ENCODE measurements around the gene APBB1IP.
"Not testable (repeated sequence)": the region's sequence is repeated elsewhere in the genome, so short reads cannot be mapped to it uniquely, and the experiment has no call there.

Gene APBB1IP

DNA sequence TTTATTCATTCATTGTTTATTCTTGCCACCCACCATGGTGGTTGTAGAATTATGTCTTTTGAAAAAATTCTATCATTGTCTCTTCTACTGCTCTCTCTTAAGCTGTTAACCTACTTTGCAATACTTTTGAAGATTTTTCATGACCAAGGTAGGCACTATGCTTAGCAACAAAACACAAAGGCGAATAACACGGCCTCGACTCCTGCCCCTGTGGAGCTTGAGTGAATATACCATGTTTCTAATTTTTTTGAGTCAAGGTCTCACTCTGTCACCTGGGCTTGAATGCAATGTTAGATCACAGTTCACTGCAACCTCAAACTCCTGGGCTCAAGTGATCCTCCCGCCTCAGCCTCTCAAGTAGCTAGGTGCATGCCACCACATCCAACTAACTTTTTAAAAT lies 39.4 kb downstream of the APBB1IP start:
- DNase-seq (ENCODE audit: low spot score): no peak

GRCh38 chr10:26478061-26478460 lies 39.9 kb downstream of the APBB1IP start:
- DNase-seq (ENCODE audit: low spot score): no peak

- no peak for DNase-seq (ENCODE audit: low spot score)
Observed at GRCh38 chr10:26479766-26480492, 41.8 kb downstream of the APBB1IP start.

GRCh38 chr10:26481315-26481692 lies 43.2 kb downstream of the APBB1IP start:
- no peak for DNase-seq (ENCODE audit: low spot score)

- no peak for DNase-seq (ENCODE audit: low spot score)
Observed at GRCh38 chr10:26481914-26482550, 43.9 kb downstream of the APBB1IP start.

DNA sequence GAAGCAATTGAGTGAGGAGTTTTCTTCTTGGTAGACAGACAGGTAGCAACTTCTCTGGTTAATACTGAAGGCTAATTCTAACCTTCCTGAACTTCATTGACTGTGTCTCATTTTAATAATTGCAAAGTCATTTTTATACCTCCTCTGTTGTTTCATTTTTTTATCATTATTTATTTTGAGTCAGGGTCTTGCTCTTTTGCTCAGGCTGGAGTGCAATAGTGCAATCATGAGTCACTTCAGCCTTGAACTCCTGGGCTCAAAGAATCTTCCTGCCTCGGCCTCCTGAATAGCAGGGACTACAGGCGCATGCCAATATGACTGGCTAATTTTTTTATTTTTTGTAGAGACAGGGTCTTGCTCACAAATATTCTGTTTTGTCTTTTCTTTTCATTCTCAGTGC lies 45.4 kb downstream of the APBB1IP start:
- no peak for DNase-seq (ENCODE audit: low spot score)

GRCh38 chr10:26485150-26485941 lies 47.2 kb downstream of the APBB1IP start:
- peak; percentile 29 for DNase-seq (ENCODE audit: low spot score)

DNA sequence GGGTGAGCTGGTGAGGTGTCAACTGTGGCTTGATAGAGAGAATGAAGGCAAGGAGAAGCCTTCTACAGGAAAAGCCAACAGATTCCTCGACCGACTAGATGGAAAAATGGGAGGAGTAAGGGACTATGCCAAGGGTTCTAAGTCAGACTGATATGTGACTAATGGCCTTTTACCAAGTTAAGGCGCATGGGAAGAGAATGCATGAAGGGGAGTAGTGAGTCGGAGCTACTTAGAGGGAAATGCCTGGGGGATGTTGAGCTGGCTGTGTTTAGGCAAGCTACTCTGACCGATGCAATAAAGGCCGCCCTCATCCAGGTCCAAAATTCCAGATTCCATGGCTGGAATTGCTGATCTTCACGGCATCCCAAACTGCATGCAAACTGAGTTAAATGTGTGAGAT lies 48.2 kb downstream of the APBB1IP start:
- peak; percentile 65 for DNase-seq (ENCODE audit: low spot score)

DNA sequence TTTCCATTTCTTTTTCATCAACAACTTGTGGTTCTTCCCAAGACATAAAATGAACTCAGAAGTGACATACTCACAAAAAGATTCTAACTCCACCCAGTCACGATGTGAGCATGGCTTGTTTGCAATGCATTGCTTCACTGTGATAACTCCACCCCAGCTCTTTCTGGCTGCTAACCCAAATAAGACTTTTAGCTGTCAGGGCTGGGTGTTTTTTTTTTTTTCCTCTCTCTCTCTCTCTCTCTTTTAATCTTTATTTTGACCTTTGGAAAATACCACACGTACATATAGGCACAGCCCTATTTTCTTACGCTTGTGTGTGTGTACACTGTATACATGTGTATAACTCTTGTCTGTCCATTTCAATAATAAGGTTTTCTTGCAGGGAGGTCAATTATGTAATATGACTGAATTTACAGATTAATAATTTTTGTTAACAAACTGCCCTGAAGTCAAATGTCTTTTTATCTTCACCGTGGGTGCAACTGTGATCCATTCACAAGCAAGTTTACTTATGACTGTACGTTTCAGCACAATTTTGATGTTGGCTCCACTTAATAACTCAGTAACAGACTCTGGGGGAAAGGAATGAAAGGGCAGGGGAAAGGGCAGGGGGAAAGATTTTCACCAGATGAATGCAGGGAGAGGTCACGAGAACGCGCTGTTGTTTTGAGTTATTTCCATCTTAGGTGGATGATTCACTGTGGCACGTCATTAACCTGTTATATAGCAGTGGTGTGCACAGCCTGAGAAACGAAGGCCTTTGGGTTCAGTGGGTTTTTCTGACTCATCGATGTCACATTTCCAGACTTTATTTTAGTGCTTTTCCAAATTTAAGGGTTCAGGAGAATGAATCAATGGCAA lies 49.1 kb downstream of the APBB1IP start:
- DNase-seq (ENCODE audit: low spot score): peak; percentile 69

DNA sequence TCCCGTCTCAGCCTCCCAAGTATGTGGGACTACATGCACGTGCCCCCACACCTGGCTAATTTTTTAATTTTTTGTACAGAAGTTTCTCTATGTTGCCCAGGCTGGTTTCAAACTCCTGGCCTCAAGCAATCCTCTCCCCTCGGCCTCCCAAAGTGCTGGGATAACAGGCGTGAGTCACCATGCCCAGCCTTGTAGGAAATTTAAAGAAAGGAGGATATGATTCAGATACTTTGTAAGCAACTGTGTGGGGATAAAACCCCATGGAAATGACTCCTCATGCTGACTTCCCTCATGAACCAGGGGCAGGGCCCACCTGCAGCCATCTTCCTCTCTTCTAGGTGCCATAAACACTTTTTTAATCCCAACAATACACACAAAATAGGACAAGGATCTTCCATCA lies 50.2 kb downstream of the APBB1IP start:
- DNase-seq (ENCODE audit: low spot score): no peak

DNA sequence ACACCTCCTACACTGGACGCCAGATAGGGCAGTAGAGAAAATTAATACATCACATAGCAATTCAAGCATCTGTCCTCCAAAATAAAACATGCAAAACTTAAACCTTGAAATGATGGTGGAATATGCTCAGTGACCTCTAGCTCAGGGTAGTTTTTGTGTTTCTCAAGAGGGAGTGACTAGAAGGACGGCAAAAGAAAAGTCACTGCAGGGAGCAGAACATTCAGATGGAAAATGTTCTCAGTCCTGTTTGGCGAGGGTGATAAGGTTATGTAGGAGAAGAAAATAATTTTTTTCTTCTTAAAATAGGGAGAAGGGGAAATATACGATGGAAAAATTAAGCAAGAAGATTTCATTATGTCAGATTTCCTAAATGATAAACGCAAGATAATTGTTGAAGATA lies 50.9 kb downstream of the APBB1IP start:
- DNase-seq (ENCODE audit: low spot score): no peak

GRCh38 chr10:26490367-26490766 lies 52.2 kb downstream of the APBB1IP start:
- DNase-seq (ENCODE audit: low spot score): not testable (repeated sequence)

GRCh38 chr10:26491276-26491675 lies 53.1 kb downstream of the APBB1IP start:
- no peak for DNase-seq (ENCODE audit: low spot score)

GRCh38 chr10:26491934-26492333 lies 53.8 kb downstream of the APBB1IP start:
- DNase-seq (ENCODE audit: low spot score): peak; percentile 26

GRCh38 chr10:26492725-26493124 lies 54.6 kb downstream of the APBB1IP start:
- not testable (repeated sequence) for DNase-seq (ENCODE audit: low spot score)

GRCh38 chr10:26494018-26494417 lies 55.9 kb downstream of the APBB1IP start:
- DNase-seq (ENCODE audit: low spot score): no peak

GRCh38 chr10:26499426-26499825 lies 61.3 kb downstream of the APBB1IP start:
- no peak for DNase-seq (ENCODE audit: low spot score)

DNA sequence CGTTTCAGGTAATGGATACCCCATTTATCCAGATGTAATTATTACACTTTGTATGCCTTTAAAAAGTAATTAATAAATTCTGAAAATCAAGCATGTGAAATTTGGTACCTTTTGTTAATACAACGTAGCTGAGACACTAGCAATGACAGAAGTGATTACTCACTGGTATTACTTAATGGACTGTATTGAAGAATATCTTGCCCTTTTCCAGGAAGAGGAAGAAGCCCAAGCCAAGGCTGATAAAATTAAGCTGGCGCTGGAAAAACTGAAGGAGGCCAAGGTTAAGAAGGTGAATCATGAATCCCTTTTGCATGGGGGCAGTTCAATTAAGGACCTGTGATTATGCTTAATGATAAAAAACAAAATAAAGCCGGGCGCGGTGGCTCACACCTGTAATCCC lies 64.8 kb downstream of the APBB1IP start:
- no peak for DNase-seq (ENCODE audit: low spot score)

DNA sequence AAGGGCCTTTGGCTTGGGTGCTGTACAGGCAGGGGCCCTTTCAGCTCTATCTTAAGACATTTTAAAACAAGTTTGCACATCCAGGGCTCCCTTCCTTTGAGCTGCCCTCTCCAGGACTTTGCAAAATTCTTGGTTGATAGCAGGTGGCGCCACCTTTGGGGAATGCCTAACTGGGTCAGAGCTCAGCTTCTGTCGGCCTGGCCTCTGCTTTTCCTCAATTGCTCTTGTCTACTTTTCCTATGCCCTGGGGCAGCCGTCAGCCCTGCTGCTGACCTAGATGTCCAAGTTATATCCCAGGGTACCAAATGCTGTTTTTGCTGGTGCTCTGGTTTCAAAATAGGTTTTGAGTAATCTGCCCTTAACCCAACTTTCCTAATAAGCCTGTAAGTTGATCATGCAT lies 65.8 kb downstream of the APBB1IP start:
- DNase-seq (ENCODE audit: low spot score): no peak

DNA sequence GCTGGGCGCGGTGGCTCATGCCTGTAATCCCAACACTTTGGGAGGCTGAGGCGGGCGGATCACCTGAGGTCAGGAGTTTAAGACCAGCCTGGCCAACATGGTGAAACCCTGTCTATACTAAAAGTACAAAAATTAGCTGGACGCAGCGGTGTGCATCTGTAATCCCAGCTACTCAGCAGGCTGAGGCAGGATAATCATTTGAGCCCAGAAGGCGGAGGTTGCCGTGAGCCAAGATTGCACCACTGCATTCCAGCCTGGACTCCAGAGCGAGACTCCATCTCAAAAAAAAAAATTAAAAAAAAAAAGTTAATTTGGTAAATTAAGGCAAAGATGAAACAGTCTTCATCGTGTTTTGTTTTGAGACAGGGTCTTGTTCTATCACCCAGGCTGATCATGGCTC lies 66.3 kb downstream of the APBB1IP start:
- not testable (repeated sequence) for DNase-seq (ENCODE audit: low spot score)

GRCh38 chr10:26505491-26505890 lies 67.3 kb downstream of the APBB1IP start:
- DNase-seq (ENCODE audit: low spot score): no peak

- DNase-seq (ENCODE audit: low spot score): no peak
Observed at GRCh38 chr10:26506736-26507135, 68.6 kb downstream of the APBB1IP start.
